Measurements from ENCODE around the gene CREB3L2. TPM values are rescaled to one million over a fixed set of nuclear protein-coding genes. Genes with fewer than 3 reads are reported as not detected.

The CREB3L2 gene
- 38.6 and 63.4 TPM in 2 replicates for total RNA-seq

GRCh38 chr7:138001529-138002095 lies at the start of gene CREB3L2:
CREB3L2 (minus strand) TSS chr7:138002086; CDS start chr7:138001705, 381 bp downstream.

GRCh38 chr7:137846827-137847567 lies 154.9 kb downstream of the CREB3L2 start, which contains the start of gene DGKI:
DGKI (minus strand) TSS chr7:137846974.

Other genes starting within 250 kb of the CREB3L2 start
- 15.5 and 18.7 TPM in 2 replicates for gene DGKI, start 155.1 kb downstream of the CREB3L2 start, total RNA-seq
- gene AKR1D1, start 74.4 kb upstream of the CREB3L2 start, total RNA-seq: not detected in 2 replicates

Measured in smooth muscle cell of the umbilical artery (primary cell).